GM12878 (cell line): Measurements from ENCODE around the gene PRTN3.

Experiments
- BHLHE40 ChIP-seq, 2 experiments: fragments of 450-650 bp in 1 of 2; IDR thresholded peaks; 2 replicates each; pipeline ENCODE4 v1.6.1; 2011 to 2017; ENCODE audit warnings: low read depth in 2 of 2, borderline replicate concordance in 1 of 2, improper control_type of control experiment in 1 of 2, low read length in 1 of 2, mild to moderate bottlenecking in 1 of 2
- CBX3 ChIP-seq: fragments of 200-600 bp; sonication (generic); IDR thresholded peaks from 2 replicates; pipeline ENCODE4 v1.6.1; 2016; ENCODE audit warnings: low read depth, borderline replicate concordance
- CEBPB ChIP-seq, 2 experiments: fragments of 150-350 bp in 1 of 2; IDR thresholded peaks; 2 replicates each; pipeline ENCODE4 v1.6.1; 2012 to 2014; ENCODE audit warnings: low read depth in 2 of 2, low read length in 2 of 2, borderline replicate concordance in 1 of 2, inconsistent platforms in 1 of 2
- NRF1 ChIP-seq: conservative IDR thresholded peaks from 2 replicates; pipeline ENCODE4 v1.6.1; 2011; ENCODE audit warnings: mild to moderate bottlenecking, low read depth, low read length, improper control_type of control experiment
- SIX5 ChIP-seq: IDR thresholded peaks from 2 replicates; pipeline ENCODE4 v1.6.1; 2011; ENCODE audit warnings: mild to moderate bottlenecking, low read depth, low read length, moderate library complexity; ENCODE audit not compliant: severe bottlenecking
- TCF3 ChIP-seq: IDR thresholded peaks from 2 replicates; pipeline ENCODE4 v1.6.1; 2012; ENCODE audit warnings: low read depth, mild to moderate bottlenecking, low read length, borderline replicate concordance; ENCODE audit not compliant: insufficient read depth
- TF ChIP-seq, protein P1 (sequence below): IDR thresholded peaks from 2 replicates; pipeline ENCODE4 v1.6.1; 2012; ENCODE audit warnings: low read depth, low read length, improper control_type of control experiment
- TF ChIP-seq, protein P2 (sequence below), 3 experiments: IDR thresholded peaks in 2 of 3; conservative IDR thresholded peaks in 1 of 3; 2 replicates each; pipeline ENCODE4 v1.5.1; 2011; ENCODE audit warnings: low read depth in 3 of 3, low read length in 3 of 3, mild to moderate bottlenecking in 3 of 3, control low read depth in 2 of 3, moderate library complexity in 2 of 3, inconsistent platforms in 1 of 3, mixed read lengths in 1 of 3; ENCODE audit not compliant: control insufficient read depth in 2 of 3, insufficient read depth in 1 of 3; ENCODE audit errors: extremely low read depth in 1 of 3

DNA sequence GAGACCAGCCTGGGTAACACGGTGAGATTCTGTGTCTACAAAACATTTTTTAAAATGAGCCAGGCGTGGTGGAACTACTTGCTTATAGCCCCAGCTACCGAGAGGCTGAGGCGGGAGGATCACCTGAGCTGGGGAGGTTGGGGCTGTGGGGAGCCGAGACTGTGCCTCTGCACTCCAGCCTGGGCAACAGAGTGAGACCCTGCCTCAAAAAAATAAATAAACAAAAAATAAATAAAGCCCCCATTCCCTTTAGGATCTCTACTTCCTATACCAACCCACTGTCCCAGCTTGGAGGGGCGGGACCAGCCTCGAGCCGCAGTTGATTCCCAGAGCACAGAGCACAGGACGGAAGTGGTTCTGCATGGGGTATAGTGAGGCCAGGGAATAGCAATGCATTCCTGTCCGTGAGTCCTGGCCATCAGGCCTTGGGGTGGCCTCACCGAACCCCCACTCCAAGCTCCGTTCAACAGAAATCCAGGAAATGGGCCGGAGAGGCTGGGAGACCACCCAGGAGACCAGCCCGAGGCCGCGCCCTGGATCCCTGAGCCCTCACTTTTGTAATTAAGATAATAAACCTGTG lies 48.4 kb upstream of the PRTN3 start:
- TF ChIP-seq, protein P1, sequence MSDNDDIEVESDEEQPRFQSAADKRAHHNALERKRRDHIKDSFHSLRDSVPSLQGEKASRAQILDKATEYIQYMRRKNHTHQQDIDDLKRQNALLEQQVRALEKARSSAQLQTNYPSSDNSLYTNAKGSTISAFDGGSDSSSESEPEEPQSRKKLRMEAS = no peak
- TF ChIP-seq CBX3 (no peak), NRF1 (no peak), SIX5 (no peak), BHLHE40 (IDR thresholded peaks at IDR 0.05; ENCODE audit: borderline replicate concordance in 1 of 2, low read depth in 2 of 2, low read length in 1 of 2) (no peak), CEBPB (IDR thresholded peaks at IDR 0.05; ENCODE audit: borderline replicate concordance in 1 of 2, low read depth in 2 of 2, low read length in 2 of 2) (no peak), TCF3 (no peak)
- TF ChIP-seq, protein P2, sequence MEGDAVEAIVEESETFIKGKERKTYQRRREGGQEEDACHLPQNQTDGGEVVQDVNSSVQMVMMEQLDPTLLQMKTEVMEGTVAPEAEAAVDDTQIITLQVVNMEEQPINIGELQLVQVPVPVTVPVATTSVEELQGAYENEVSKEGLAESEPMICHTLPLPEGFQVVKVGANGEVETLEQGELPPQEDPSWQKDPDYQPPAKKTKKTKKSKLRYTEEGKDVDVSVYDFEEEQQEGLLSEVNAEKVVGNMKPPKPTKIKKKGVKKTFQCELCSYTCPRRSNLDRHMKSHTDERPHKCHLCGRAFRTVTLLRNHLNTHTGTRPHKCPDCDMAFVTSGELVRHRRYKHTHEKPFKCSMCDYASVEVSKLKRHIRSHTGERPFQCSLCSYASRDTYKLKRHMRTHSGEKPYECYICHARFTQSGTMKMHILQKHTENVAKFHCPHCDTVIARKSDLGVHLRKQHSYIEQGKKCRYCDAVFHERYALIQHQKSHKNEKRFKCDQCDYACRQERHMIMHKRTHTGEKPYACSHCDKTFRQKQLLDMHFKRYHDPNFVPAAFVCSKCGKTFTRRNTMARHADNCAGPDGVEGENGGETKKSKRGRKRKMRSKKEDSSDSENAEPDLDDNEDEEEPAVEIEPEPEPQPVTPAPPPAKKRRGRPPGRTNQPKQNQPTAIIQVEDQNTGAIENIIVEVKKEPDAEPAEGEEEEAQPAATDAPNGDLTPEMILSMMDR (IDR thresholded peaks at IDR 0.05 in 2 of 3, conservative IDR thresholded peaks at IDR 0.05 in 1 of 3; ENCODE audit: control insufficient read depth in 2 of 3, extremely low read depth in 1 of 3, insufficient read depth in 1 of 3, low read depth in 3 of 3, low read length in 3 of 3) = no peak
